ENCODE data around the gene GMEB1. TPM values are rescaled to one million over a fixed set of nuclear protein-coding genes. Genes with fewer than 3 reads are reported as not detected.

Gene GMEB1
- total RNA-seq, 1 donor from 2014 or later = 12.6 TPM

DNA sequence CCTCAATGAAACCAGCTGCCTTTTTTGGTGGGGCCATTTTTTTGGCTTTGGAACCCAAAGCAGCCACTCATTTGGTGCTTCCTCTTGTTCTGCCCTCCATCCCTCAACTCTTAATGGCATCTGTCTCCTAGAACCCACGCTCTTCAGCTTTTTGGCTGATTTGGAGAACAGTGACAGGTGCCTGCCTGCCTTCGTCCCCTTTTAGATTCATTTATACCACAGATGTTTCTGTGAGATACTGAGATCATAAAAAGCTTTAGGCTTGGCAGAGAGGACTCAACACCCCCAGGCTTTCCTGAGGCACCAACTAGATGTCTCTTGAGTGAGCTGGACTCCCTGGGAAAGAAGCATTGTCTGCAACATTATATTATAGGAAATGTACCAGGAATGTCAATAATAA lies 47.8 kb downstream of the GMEB1 start:
- peaks cover 3% of the 10 kb centered on the region for H3K36me3 Mint-ChIP-seq (ENCODE audit: low read depth, unreplicated experiment)
- TF ChIP-seq EZH2 (IDR thresholded peaks at IDR 0.05; ENCODE audit: insufficient read depth, low read length) = no peak
- TF ChIP-seq, protein P1, sequence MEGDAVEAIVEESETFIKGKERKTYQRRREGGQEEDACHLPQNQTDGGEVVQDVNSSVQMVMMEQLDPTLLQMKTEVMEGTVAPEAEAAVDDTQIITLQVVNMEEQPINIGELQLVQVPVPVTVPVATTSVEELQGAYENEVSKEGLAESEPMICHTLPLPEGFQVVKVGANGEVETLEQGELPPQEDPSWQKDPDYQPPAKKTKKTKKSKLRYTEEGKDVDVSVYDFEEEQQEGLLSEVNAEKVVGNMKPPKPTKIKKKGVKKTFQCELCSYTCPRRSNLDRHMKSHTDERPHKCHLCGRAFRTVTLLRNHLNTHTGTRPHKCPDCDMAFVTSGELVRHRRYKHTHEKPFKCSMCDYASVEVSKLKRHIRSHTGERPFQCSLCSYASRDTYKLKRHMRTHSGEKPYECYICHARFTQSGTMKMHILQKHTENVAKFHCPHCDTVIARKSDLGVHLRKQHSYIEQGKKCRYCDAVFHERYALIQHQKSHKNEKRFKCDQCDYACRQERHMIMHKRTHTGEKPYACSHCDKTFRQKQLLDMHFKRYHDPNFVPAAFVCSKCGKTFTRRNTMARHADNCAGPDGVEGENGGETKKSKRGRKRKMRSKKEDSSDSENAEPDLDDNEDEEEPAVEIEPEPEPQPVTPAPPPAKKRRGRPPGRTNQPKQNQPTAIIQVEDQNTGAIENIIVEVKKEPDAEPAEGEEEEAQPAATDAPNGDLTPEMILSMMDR (IDR thresholded peaks at IDR 0.05; ENCODE audit: insufficient read depth, low read depth, low read length) = no peak
- no peak overlapping the region for H3K4me3 Mint-ChIP-seq (ENCODE audit: unreplicated experiment)
- no peaks in the 10 kb centered on the region for H3K27me3 Mint-ChIP-seq (ENCODE audit: low read depth, unreplicated experiment)
- Histone ChIP-seq H3K27me3 (ENCODE audit: insufficient read depth, low read length) (no peaks in the 10 kb centered on the region), H3K27ac (ENCODE audit: low read depth, low read length) (no peak overlapping the region), H3K4me1 (ENCODE audit: insufficient read depth, low read length) (peaks cover 6% of the 10 kb centered on the region), H2AFZ (ENCODE audit: low read depth, low read length) (no peak overlapping the region), H3K9ac (ENCODE audit: low read length) (no peak overlapping the region), H3K4me3 (ENCODE audit: insufficient read depth, low read depth, low read length) (no peak overlapping the region), H3K36me3 (ENCODE audit: insufficient read depth, low read length) (peaks cover 8% of the 10 kb centered on the region), H3K79me2 (ENCODE audit: insufficient read depth, low read length) (no peaks in the 10 kb centered on the region), H3K4me2 (ENCODE audit: low read length) (no peak overlapping the region), H4K20me1 (ENCODE audit: insufficient read depth, low read length) (no peaks in the 10 kb centered on the region), H3K9me3 (ENCODE audit: insufficient read depth, low read depth, low read length) (no peaks in the 10 kb centered on the region)
- no peak overlapping the region for H3K27ac Mint-ChIP-seq (ENCODE audit: unreplicated experiment)
- H3K9me3 Mint-ChIP-seq (ENCODE audit: unreplicated experiment) = no peaks in the 10 kb centered on the region
- FAIRE-seq = no peak
- no peak for DNase-seq (ENCODE audit: low read depth)
- peaks cover 8% of the 10 kb centered on the region for H3K4me1 Mint-ChIP-seq (ENCODE audit: low read depth, unreplicated experiment)

DNA sequence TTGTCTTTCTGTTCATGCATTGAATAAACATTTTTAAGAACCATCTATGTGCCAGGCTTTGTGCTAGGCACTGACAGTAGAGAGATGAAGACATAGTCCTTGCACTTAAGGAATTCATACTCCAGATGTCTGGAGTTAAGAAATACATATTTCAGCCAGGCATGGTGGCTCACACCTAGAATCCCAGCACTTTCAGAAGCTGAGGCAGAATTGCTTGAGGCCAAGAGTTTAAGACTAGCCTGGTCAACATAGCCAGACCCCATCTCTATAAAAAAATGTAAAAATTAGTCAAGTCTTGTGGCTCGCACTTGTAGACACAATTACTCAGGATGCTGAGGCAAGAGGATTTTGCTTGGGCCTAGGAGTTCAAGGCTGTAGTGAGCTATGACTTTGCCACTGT lies 49.6 kb downstream of the GMEB1 start:
- Histone ChIP-seq H3K4me3 (ENCODE audit: insufficient read depth, low read depth, low read length) (no peak overlapping the region), H3K36me3 (ENCODE audit: insufficient read depth, low read length) (peaks cover 5% of the 10 kb centered on the region), H3K27ac (ENCODE audit: low read depth, low read length) (no peak overlapping the region), H3K79me2 (ENCODE audit: insufficient read depth, low read length) (no peaks in the 10 kb centered on the region), H3K4me2 (ENCODE audit: low read length) (no peak overlapping the region), H3K9me3 (ENCODE audit: insufficient read depth, low read depth, low read length) (no peaks in the 10 kb centered on the region), H3K4me1 (ENCODE audit: insufficient read depth, low read length) (peaks cover 6% of the 10 kb centered on the region), H3K27me3 (ENCODE audit: insufficient read depth, low read length) (no peaks in the 10 kb centered on the region), H3K9ac (ENCODE audit: low read length) (no peak overlapping the region), H4K20me1 (ENCODE audit: insufficient read depth, low read length) (no peaks in the 10 kb centered on the region), H2AFZ (ENCODE audit: low read depth, low read length) (no peak overlapping the region)
- no peaks in the 10 kb centered on the region for H3K27me3 Mint-ChIP-seq (ENCODE audit: low read depth, unreplicated experiment)
- DNase-seq (ENCODE audit: low read depth) (no peak), FAIRE-seq (no peak)
- peaks cover 8% of the 10 kb centered on the region for H3K4me1 Mint-ChIP-seq (ENCODE audit: low read depth, unreplicated experiment)
- no peak overlapping the region for H3K4me3 Mint-ChIP-seq (ENCODE audit: unreplicated experiment)
- no peaks in the 10 kb centered on the region for H3K9me3 Mint-ChIP-seq (ENCODE audit: unreplicated experiment)
- H3K27ac Mint-ChIP-seq (ENCODE audit: unreplicated experiment) = no peak overlapping the region
- peaks cover 3% of the 10 kb centered on the region for H3K36me3 Mint-ChIP-seq (ENCODE audit: low read depth, unreplicated experiment)
- TF ChIP-seq EZH2 (IDR thresholded peaks at IDR 0.05; ENCODE audit: insufficient read depth, low read length) = no peak
- TF ChIP-seq, protein P1 (IDR thresholded peaks at IDR 0.05; ENCODE audit: insufficient read depth, low read depth, low read length) = no peak

GRCh38 chr1:28718586-28719331 lies 50.2 kb downstream of the GMEB1 start:
- peaks cover 8% of the 10 kb centered on the region for H3K4me1 Mint-ChIP-seq (ENCODE audit: low read depth, unreplicated experiment)
- no peak overlapping the region for H3K27ac ChIP-seq (ENCODE audit: low read depth, low read length)
- peaks cover 6% of the 10 kb centered on the region for H3K4me1 ChIP-seq (ENCODE audit: insufficient read depth, low read length)
- H4K20me1 ChIP-seq (ENCODE audit: insufficient read depth, low read length) = no peaks in the 10 kb centered on the region
- H2AFZ ChIP-seq (ENCODE audit: low read depth, low read length) = no peak overlapping the region
- H3K36me3 Mint-ChIP-seq (ENCODE audit: low read depth, unreplicated experiment) = no peaks in the 10 kb centered on the region
- H3K9ac ChIP-seq (ENCODE audit: low read length) = no peak overlapping the region
- H3K4me3 ChIP-seq (ENCODE audit: insufficient read depth, low read depth, low read length) = no peak overlapping the region
- H3K9me3 Mint-ChIP-seq (ENCODE audit: unreplicated experiment) = no peaks in the 10 kb centered on the region
- FAIRE-seq (no peak), DNase-seq (ENCODE audit: low read depth) (peak; percentile 46)
- H3K4me3 Mint-ChIP-seq (ENCODE audit: unreplicated experiment) = no peak overlapping the region
- no peak overlapping the region for H3K27ac Mint-ChIP-seq (ENCODE audit: unreplicated experiment)
- H3K9me3 ChIP-seq (ENCODE audit: insufficient read depth, low read depth, low read length) = no peaks in the 10 kb centered on the region
- no peaks in the 10 kb centered on the region for H3K27me3 ChIP-seq (ENCODE audit: insufficient read depth, low read length)
- TF ChIP-seq, protein P1 (IDR thresholded peaks at IDR 0.05; ENCODE audit: insufficient read depth, low read depth, low read length) = no peak
- no peak for TF ChIP-seq EZH2 (IDR thresholded peaks at IDR 0.05; ENCODE audit: insufficient read depth, low read length)
- H3K36me3 ChIP-seq (ENCODE audit: insufficient read depth, low read length) = peaks cover 5% of the 10 kb centered on the region
- H3K27me3 Mint-ChIP-seq (ENCODE audit: low read depth, unreplicated experiment) = no peaks in the 10 kb centered on the region
- H3K79me2 ChIP-seq (ENCODE audit: insufficient read depth, low read length) = no peaks in the 10 kb centered on the region
- H3K4me2 ChIP-seq (ENCODE audit: low read length) = no peak overlapping the region
